IPS-NIHi7 (cell line): ENCODE results near the gene PARD3.
"Not testable (repeated sequence)": the region's sequence is repeated elsewhere in the genome, so short reads cannot be mapped to it uniquely, and the experiment has no call there.

Source experiments
- DNase-seq: peaks from one replicate; pipeline ENCODE4 v3.0.0; 2012; ENCODE audit warnings: mixed read lengths; ENCODE audit errors: extremely low spot score

PARD3 gene

GRCh38 chr10:34078745-34079470 lies 736.2 kb downstream of the PARD3 start:
- no peak for DNase-seq

GRCh38 chr10:34078017-34078744 lies 736.9 kb downstream of the PARD3 start:
- DNase-seq, result no peak

- DNase-seq, result no peak
Observed at GRCh38 chr10:34076443-34076842, 738.7 kb downstream of the PARD3 start.

- DNase-seq, result no peak
Observed at GRCh38 chr10:34075254-34075926, 739.7 kb downstream of the PARD3 start.

GRCh38 chr10:34074051-34074450 lies 741.0 kb downstream of the PARD3 start:
- no peak for DNase-seq

- not testable (repeated sequence) for DNase-seq
Observed at GRCh38 chr10:34067741-34068140, 747.4 kb downstream of the PARD3 start.

GRCh38 chr10:34063592-34063991 lies 751.5 kb downstream of the PARD3 start:
- no peak for DNase-seq

- DNase-seq, result no peak
Observed at GRCh38 chr10:34061841-34062240, 753.3 kb downstream of the PARD3 start.
